SHP77 treated with DMSO at 0.1 percent for 48 hours (cell line): ENCODE data around the gene LILRA6.
"Not testable (repeated sequence)": the region's sequence is repeated elsewhere in the genome, so short reads cannot be mapped to it uniquely, and the experiment has no call there.

Experiments
- DNase-seq: peaks from one replicate; lab custom pipeline; 2025; lab: John Stamatoyannopoulos, UW

Gene LILRA6

DNA sequence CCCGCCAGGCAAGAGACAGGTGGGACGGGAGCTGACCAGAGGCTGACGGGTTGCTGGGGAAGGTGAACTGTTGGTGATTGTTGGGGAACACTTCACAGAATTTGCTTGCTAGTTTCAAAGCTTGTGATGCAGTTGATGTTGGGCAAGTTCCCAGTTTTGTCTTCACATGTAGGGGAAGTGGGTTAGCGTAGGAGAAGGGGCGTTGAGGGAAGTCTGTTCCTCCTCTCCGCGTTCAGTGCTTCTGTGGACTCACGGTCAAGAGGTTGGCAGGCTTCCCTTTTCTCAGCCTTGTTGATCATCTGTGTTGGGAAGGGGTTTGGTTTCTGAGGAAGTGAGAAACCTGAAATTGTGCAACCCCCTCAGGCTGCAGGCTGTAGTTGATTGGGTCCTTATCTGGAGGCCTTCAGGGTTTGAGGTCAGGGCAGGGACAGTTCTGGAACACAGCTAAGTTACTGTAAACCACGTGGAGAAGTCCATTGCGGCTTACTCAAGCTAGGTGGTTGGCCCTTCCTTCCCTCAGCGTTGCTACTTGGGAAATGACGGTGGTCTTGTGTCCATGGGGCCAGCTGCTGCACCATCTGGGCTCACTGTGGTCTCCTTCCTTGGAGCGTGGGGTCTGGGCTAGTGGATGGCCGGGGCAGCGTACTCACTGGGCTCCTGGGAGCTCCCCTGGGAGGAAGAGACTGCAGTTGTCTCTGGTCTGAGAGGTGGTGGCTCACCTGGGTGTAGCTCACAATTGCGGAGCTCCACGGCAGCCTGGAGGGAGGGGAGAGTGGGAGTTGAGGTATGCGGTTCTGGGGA lies 34.4 kb downstream of the LILRA6 start:
- DNase-seq = no peak

- DNase-seq = no peak
Measured at GRCh38 chr19:54207676-54207982, 35.0 kb downstream of the LILRA6 start.

DNA sequence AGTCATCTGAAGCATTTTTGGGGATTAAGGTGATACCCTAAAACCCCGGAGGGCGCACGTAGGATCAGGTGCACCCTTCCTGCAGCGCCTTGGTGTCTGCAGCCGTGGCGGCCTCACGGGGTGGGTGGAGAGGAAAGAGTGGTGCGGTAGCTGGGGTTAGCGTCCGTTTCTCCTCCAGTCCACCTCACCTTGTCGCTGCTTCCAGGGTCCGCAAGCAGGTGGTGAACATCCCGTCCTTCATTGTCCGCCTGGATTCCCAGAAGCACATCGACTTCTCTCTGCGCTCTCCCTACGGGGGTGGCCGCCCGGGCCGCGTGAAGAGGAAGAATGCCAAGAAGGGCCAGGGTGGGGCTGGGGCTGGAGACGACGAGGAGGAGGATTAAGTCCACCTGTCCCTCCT lies 35.4 kb downstream of the LILRA6 start:
- DNase-seq = not testable (repeated sequence)

DNA sequence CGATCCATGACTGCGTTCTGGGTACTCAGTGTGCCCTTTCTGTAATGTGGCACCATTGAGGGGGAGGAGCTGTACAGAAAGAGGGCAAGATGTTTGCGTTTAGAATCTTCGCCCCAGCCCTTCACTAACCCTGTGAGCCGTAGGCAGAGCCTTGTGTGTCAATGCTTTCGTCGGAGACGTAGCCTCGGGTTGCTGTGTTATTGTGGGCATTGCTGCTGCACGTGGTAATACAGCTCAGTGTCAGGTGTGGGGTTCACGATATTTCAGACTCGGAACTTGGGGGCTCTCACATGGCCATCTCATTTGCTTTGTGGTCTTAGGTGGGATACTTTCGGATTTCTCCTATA lies 35.8 kb downstream of the LILRA6 start:
- no peak for DNase-seq

- no peak for DNase-seq
Measured at GRCh38 chr19:54206030-54206830, 36.4 kb downstream of the LILRA6 start.

DNA sequence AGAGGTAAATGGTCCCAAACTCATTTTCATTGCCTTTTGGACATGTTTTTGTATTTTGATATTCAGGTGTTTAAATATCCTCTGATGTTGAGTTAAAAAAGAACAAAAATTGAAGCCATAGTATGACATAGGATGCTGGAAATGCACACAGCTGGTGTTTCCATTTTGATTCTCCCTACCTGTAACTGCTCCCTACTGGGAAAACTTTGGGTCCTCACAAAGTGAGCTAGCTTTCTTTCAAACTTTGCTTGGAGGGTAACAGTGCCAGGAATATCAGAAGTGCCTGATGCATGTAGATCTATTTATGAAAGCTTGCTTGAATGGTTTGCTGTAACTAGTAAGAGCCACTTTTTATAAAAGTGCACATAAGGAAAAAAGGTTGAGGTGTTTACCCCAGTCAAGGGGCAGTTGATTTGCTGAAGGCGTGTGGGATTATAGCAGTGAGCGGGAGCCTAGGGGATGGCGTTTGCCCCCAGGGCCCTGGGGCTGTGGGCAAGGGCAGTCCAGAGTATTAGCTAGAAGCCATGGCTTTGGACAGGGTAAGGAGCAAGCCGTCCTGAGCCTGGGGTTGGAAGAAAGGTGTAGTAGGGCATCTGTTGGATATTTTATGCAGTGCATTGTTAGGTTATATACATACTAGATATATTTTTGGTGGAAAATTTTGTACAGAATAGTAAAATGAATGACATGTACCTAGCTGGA lies 37.7 kb downstream of the LILRA6 start:
- no peak for DNase-seq

DNA sequence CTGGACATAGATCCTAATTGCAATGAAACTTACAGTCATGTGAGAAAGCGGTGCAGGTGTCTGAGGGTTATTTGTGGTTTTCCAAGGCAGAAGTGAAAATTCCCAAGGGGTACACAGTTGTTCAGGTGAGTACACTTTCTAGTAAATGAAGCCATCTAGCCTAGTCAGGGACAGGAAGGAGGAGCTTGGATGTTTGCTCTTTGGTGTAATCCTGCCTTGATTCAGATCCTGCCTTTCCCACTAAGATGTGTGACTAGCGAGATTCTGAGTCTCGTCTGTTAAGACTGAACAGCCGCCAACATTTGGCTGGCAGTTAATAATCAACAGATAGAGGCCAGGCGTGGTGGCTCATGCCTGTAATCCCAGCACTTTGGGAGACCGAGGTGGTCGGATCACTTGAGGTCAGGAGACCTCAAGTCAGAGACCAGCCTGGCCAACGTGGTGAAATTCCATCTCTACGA lies 39.4 kb downstream of the LILRA6 start:
- DNase-seq = no peak

- DNase-seq = no peak
Measured at GRCh38 chr19:54201980-54202379, 40.6 kb downstream of the LILRA6 start.

DNA sequence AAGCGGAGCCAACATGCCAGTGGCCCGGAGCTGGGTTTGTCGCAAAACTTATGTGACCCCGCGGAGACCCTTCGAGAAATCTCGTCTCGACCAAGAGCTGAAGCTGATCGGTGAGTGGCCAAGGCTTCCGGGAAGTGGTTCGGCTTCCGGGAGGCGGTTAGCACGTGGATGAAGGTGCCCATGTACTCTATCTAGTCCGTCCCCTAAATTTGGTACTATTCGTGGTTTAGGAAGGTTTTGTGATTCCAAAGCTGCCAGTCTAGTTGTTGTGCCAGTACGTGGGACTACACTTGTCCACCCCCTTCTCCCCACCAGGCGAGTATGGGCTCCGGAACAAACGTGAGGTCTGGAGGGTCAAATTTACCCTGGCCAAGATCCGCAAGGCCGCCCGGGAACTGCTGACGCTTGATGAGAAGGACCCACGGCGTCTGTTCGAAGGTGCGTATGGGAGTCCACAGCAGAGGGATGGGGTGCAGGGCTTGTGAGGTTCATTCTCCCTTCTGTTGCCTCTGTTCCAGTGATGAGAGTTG lies 41.4 kb downstream of the LILRA6 start:
- no peak for DNase-seq

DNA sequence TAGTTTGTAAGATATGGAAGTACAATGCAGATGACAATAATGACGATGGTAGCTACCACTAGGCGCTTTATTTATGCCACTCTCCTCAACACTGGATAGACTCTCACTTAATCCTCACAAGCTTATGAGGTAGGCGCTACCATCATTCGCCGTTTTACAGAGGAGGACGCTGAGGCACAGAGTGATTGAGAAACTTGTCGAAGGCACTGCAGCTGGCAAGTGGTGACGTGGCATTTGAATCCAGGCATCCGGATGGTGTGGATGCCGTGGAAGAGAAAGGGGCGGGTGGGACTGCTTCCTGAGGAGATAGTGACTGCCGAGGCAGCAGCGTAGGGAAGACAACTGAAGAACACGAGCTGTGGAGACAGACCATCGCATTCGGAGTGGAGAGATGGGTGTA lies 43.2 kb downstream of the LILRA6 start:
- DNase-seq = no peak

GRCh38 chr19:54197121-54197520 lies 45.5 kb downstream of the LILRA6 start:
- DNase-seq = no peak

DNA sequence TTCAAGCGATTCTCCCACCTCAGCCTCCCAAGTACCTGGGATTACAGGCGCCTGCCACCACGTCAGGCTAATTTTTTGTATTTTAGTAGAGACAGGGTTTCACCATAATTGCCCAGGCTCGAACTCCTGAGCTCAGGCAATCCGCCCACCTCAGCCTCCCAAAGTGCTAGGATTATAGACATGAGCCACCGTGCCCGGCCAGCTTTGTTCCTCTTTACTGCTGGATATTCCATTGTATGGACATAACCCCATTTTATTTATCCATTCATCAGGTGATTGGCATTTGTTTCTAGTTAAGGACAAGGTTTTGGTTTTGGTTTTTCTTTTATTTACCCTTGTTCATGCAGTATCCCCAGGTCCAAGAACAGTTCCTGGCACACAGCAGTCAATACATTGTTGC lies 46.1 kb downstream of the LILRA6 start:
- DNase-seq = no peak

GRCh38 chr19:54194463-54194862 lies 48.1 kb downstream of the LILRA6 start:
- DNase-seq = not testable (repeated sequence)

- no peak for DNase-seq
Measured at GRCh38 chr19:54193011-54193410, 49.6 kb downstream of the LILRA6 start.

DNA sequence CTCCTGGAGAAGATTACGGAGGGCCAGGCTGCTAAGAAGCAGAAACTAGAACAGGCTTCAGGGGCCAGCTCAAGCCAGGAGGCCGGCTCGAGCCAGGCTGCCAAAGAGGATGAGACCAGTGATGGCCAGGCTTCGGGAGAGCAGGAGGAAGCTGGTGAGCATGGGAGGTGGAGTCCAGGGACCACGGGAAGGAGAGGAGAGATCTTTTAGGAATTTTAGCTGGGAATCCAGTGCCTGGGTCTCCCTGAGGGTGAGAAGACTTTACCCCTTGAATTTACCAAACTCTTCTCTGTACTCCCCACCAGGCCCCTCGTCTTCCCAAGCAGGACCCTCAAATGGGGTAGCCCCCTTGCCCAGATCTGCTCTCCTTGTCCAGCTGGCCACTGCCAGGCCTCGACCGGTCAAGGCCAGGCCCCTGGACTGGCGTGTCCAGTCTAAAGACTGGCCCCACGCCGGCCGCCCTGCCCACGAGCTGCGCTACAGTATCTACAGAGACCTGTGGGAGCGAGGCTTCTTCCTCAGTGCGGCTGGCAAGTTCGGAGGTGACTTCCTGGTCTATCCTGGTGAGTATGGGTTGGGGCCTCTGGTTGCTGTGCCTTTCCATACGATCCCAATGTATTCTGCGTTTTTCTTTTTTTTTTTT lies 50.7 kb downstream of the LILRA6 start:
- no peak for DNase-seq

GRCh38 chr19:54191011-54191810 lies 51.4 kb downstream of the LILRA6 start, which contains the start of gene TSEN34:
TSEN34 (plus strand) TSS chr19:54191308; CDS start chr19:54191365, 57 bp downstream.
- peak; percentile 80 for DNase-seq

GRCh38 chr19:54190503-54191010 lies 52.0 kb downstream of the LILRA6 start:
- DNase-seq = peak; percentile 92

DNA sequence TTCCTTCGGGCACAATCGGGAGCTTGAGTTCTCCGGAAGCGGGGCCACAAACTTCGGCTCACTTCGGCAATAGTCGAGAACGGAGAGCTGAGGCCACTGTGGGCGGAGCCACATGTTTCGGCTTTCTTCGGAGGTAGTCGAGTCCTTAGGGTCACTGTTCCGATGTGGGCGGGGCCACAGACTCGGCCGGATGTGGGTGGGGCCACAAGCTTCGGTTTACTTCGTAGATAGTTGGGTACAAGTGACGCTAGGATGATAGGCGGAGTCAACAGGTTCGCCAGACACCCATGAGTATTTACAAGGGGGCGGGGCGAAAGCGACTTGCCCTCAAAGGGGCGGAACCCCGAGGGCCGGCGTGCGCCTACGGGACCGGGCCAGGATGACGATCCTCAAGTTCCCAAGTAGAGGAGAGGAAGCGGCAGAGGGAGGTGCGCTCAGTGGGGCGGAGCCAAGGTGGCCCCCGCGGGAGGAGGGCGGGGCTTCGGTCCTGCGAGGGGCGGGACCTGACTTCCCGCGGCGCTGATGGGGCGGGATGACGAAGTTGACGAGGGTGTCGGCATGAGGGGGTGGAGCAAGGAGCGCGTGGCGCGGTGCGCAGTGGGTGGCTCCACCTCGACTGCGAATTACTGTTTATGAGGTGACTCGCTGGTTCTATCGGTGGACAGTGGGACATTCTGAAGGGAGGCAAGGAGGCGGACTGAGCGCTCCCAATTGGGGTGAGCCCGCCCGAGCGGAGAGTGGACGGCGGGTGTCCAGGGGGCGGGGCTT lies 52.7 kb downstream of the LILRA6 start:
- DNase-seq = peak; percentile 97

- no peak for DNase-seq
Measured at GRCh38 chr19:54189145-54189734, 53.4 kb downstream of the LILRA6 start, which contains the start of gene MBOAT7. MBOAT7 (minus strand) TSS chr19:54189580; CDS start chr19:54188508, 1,072 bp downstream.
